ENCODE measurements around the gene IL7R. TPM values are rescaled to one million over a fixed set of nuclear protein-coding genes. Genes with fewer than 3 reads are reported as not detected.
A peak's percentile ranks its signal among the peaks of the same experiment; 100 is the strongest.

The IL7R gene
- polyA plus RNA-seq, 1 experiment = 54.5 TPM

DNA sequence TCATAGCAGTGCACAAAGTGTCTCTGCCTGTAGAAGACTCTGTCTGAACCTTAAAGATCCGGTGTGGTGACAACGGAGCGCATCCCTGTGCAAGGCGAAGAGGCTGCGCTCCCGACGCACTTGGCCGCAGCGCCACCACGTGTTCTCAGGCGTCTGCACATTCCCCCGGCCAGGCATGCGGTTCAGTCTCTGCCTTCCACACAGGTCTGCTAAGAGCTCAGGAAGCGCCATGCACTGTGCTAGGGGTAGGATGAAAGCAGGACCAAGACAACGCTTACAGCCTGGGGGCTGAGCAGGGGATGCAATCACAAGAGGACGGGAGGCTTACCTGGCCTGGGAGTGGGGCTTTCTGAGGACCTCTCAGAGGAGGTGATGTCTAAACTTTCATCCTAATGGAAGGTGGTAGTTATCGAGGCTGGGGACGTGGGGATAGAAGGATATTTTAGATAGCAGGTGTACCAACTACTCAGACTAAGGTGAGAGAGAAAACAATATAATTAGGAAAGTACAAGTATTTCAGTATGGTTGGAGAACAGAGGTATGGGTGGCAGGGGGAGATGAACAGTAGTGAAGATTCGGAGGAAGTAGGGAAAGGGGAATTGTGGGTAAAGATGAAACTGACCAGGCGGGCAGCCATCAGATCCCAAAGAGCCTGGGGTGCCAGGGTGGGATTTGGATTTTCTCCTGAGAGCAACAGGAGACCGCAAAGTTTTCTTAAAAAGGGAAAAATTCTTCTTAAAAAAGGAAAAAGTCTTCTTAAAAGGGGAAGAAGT is 68.4 kb downstream of the IL7R start:
- CTCF ChIA-PET = interaction anchor here (0.6 to 5.6 kb wide), 40 partner anchors 10 to 1080 kb away, joined by 3 to 119 read pairs (median 5); partner anchors contain the start of gene SPEF2
- 0 out of 2 replicates have a peak overlapping the region, but pooled peaks have one; percentile 14 for H3K4me3 ChIP-seq (ENCODE audit: low read depth, low read length)
- TF ChIP-seq, protein P1, sequence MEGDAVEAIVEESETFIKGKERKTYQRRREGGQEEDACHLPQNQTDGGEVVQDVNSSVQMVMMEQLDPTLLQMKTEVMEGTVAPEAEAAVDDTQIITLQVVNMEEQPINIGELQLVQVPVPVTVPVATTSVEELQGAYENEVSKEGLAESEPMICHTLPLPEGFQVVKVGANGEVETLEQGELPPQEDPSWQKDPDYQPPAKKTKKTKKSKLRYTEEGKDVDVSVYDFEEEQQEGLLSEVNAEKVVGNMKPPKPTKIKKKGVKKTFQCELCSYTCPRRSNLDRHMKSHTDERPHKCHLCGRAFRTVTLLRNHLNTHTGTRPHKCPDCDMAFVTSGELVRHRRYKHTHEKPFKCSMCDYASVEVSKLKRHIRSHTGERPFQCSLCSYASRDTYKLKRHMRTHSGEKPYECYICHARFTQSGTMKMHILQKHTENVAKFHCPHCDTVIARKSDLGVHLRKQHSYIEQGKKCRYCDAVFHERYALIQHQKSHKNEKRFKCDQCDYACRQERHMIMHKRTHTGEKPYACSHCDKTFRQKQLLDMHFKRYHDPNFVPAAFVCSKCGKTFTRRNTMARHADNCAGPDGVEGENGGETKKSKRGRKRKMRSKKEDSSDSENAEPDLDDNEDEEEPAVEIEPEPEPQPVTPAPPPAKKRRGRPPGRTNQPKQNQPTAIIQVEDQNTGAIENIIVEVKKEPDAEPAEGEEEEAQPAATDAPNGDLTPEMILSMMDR (IDR thresholded peaks at IDR 0.05; ENCODE audit: insufficient read depth, low read depth, low read length) = peak; percentile 88

DNA sequence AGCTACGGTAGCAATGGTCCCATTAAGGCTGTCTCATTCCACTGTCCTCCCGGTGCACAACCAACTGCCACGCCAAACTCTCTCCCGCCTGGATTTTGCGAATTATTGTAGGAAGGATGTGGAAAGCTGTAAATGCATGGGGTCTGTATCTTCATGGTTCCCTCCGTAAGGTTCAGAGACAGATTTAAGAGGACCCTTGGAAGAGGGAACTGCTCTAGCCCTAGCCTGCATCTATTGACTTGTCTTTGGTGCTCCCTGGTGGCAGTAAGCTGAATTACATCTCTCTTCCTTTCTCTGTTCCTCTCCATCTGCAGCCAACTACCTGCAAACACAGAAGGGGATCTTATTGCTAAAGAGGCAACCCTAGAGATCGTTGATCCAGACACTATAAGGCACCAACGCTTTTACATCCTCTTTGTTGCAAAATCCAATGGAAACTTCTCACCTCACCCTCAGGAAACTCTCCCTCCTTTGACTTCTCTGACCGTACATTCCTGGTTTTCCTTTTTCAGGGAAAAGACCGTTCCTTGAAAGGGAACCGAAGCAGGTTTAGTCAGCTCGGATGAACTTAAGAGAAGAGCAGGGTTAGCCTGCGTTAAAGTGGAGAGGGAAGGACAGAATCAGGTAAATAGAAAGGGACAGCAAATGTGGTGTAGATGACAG is 69.8 kb downstream of the IL7R start:
- Histone ChIP-seq H3K36me3 (ENCODE audit: control insufficient read depth, insufficient read depth, low read length) (no peaks in the 10 kb centered on the region), H3K4me3 (ENCODE audit: low read depth, low read length) (no peak overlapping the region), H3K27me3 (ENCODE audit: control insufficient read depth, insufficient read depth, low read length) (no peaks in the 10 kb centered on the region)
- ChIA-PET CTCF (interaction anchor here (0.5 to 5.6 kb wide), 51 partner anchors 8 to 1081 kb away, joined by 3 to 119 read pairs (median 3); partner anchors contain the start of genes PRLR and SPEF2), POLR2A (no interaction called here)
- DNase-seq (ENCODE audit: low read depth) = no peak
- TF ChIP-seq, protein P1 (IDR thresholded peaks at IDR 0.05; ENCODE audit: insufficient read depth, low read depth, low read length) = peak; percentile 73

More for the DNA sequence above, 68.4 kb downstream of the IL7R start:
- POLR2A ChIA-PET = no interaction called here
- DNase-seq (ENCODE audit: low read depth) = peak; percentile 15
- Histone ChIP-seq H3K27me3 (ENCODE audit: control insufficient read depth, insufficient read depth, low read length) (no peaks in the 10 kb centered on the region), H3K36me3 (ENCODE audit: control insufficient read depth, insufficient read depth, low read length) (no peaks in the 10 kb centered on the region)

Small RNA genes lying within 50 kb of the gene (small RNA-seq; reads per million reads assigned to genes)
- gene AC112204.1 (ENCODE audit: insufficient read length, low read depth, low replicate concordance) = not detected

Other genes starting within 250 kb of the IL7R start
- 4.0 and 5.8 TPM in 2 replicates for gene SPEF2, start 239.0 kb upstream of the IL7R start, polyA plus RNA-seq (2011; rRNA removed)
- gene CAPSL, start 81.7 kb downstream of the IL7R start, polyA plus RNA-seq (2011; rRNA removed) = 0.18 and 0.27 TPM in 2 replicates
- gene UGT3A1, start 134.5 kb downstream of the IL7R start, polyA plus RNA-seq (2011; rRNA removed) = not detected in 2 replicates
- not detected in 2 replicates for gene UGT3A2, start 210.0 kb downstream of the IL7R start, polyA plus RNA-seq (2011; rRNA removed)

All from BJ (cell line).